SK-N-SH treated with all-trans-retinoic acid at 6 μM for 48 hours (cell line): Measurements from ENCODE around the gene ITPKB.

Source experiments
- ATAC-seq: fragments of 200-7000 bp; cut with Tn5 transposase; 3 replicates; pipeline ENCODE4 v1.9.1; 2020; ENCODE audit warnings: mild to moderate bottlenecking, moderate library complexity
- ARNTL ChIP-seq: fragments of 450-650 bp; formaldehyde crosslinking; IDR thresholded peaks from 2 replicates; pipeline ENCODE4 v1.5.0; 2020; ENCODE audit warnings: low read depth, mild to moderate bottlenecking, moderate library complexity, borderline replicate concordance
- BACH2 ChIP-seq: fragments of 250-450 bp; sonication (Bioruptor Pico); IDR thresholded peaks from 2 replicates; pipeline ENCODE4 v1.9.0; 2021; ENCODE audit warnings: mild to moderate bottlenecking, borderline replicate concordance
- CSDC2 ChIP-seq: fragments of 250-450 bp; sonication (Bioruptor Pico); IDR thresholded peaks from 2 replicates; pipeline ENCODE4 v1.5.0; 2020; ENCODE audit warnings: mild to moderate bottlenecking, moderate library complexity
- ESRRG ChIP-seq: fragments of 250-450 bp; sonication (Bioruptor Pico); IDR thresholded peaks from 2 replicates; pipeline ENCODE4 v1.6.1; 2021; ENCODE audit warnings: mild to moderate bottlenecking
- GLIS3 ChIP-seq: fragments of 250-450 bp; sonication (Bioruptor Pico); IDR thresholded peaks from 2 replicates; pipeline ENCODE4 v1.5.0; 2020; ENCODE audit warnings: mild to moderate bottlenecking, moderate library complexity
- ISL1 ChIP-seq: fragments of 250-450 bp; sonication (Bioruptor Pico); IDR thresholded peaks from 2 replicates; pipeline ENCODE4 v2.1.2; 2022; ENCODE audit warnings: mild to moderate bottlenecking, moderate library complexity
- OSR1 ChIP-seq: fragments of 250-450 bp; sonication (Bioruptor Pico); IDR thresholded peaks from 2 replicates; pipeline ENCODE4 v1.8.0; 2022; ENCODE audit warnings: moderate library complexity, mild to moderate bottlenecking, inconsistent platforms
- PPARA ChIP-seq: fragments of 250-450 bp; sonication (Bioruptor Pico); IDR thresholded peaks from 2 replicates; pipeline ENCODE4 v1.5.0; 2020; ENCODE audit warnings: mild to moderate bottlenecking, borderline replicate concordance
- SNAI2 ChIP-seq: fragments of 250-450 bp; sonication (Bioruptor Pico); IDR thresholded peaks from 2 replicates; pipeline ENCODE4 v1.5.0; 2020; ENCODE audit warnings: mild to moderate bottlenecking, moderate library complexity
- TCF4 ChIP-seq: fragments of 250-450 bp; sonication (Bioruptor Pico); IDR thresholded peaks from 2 replicates; pipeline ENCODE4 v1.8.0; 2021; ENCODE audit warnings: mild to moderate bottlenecking, moderate library complexity, borderline replicate concordance
- TOX ChIP-seq: fragments of 250-450 bp; sonication (Bioruptor Pico); IDR thresholded peaks from 2 replicates; pipeline ENCODE4 v1.8.0; 2021; ENCODE audit warnings: mild to moderate bottlenecking, moderate library complexity, borderline replicate concordance
- ZC3H10 ChIP-seq: fragments of 250-450 bp; sonication (Bioruptor Pico); IDR thresholded peaks from 2 replicates; pipeline ENCODE4 v1.5.1; 2021; ENCODE audit warnings: mild to moderate bottlenecking, moderate library complexity
- ZFP3 ChIP-seq: fragments of 250-450 bp; sonication (Bioruptor Pico); IDR thresholded peaks from 2 replicates; pipeline ENCODE4 v1.5.0; 2020; ENCODE audit warnings: mild to moderate bottlenecking, moderate library complexity
- ZNF565 ChIP-seq: fragments of 450-650 bp; formaldehyde crosslinking; conservative IDR thresholded peaks from 2 replicates; pipeline ENCODE4 v1.5.0; 2020; ENCODE audit warnings: low read depth, mild to moderate bottlenecking, moderate library complexity
- ZNF70 ChIP-seq: fragments of 450-650 bp; formaldehyde crosslinking; IDR thresholded peaks from 2 replicates; pipeline ENCODE4 v1.5.0; 2020; ENCODE audit warnings: mild to moderate bottlenecking, moderate library complexity
- ZNF8 ChIP-seq: fragments of 450-650 bp; formaldehyde crosslinking; IDR thresholded peaks from 2 replicates; pipeline ENCODE4 v1.5.0; 2020; ENCODE audit warnings: mild to moderate bottlenecking, moderate library complexity
- TF ChIP-seq, protein P1 (sequence below): fragments of 250-450 bp; sonication (Bioruptor Pico); IDR thresholded peaks from 2 replicates; pipeline ENCODE4 v1.5.1; 2020; ENCODE audit warnings: low read depth, mild to moderate bottlenecking, moderate library complexity
- TF ChIP-seq, protein P2 (sequence below): fragments of 250-450 bp; sonication (Bioruptor Pico); IDR thresholded peaks from 2 replicates; pipeline ENCODE4 v1.8.0; 2021; ENCODE audit warnings: low read depth, mild to moderate bottlenecking, moderate library complexity, borderline replicate concordance
- TF ChIP-seq, protein P3 (sequence below): fragments of 250-450 bp; sonication (Bioruptor Pico); IDR thresholded peaks from 2 replicates; pipeline ENCODE4 v1.5.0; 2020; ENCODE audit warnings: mild to moderate bottlenecking, moderate library complexity
- TF ChIP-seq, protein P4 (sequence below): fragments of 250-450 bp; sonication (Bioruptor Pico); IDR thresholded peaks from 2 replicates; pipeline ENCODE4 v1.8.0; 2020; ENCODE audit warnings: mild to moderate bottlenecking, moderate library complexity, borderline replicate concordance

ITPKB gene

DNA sequence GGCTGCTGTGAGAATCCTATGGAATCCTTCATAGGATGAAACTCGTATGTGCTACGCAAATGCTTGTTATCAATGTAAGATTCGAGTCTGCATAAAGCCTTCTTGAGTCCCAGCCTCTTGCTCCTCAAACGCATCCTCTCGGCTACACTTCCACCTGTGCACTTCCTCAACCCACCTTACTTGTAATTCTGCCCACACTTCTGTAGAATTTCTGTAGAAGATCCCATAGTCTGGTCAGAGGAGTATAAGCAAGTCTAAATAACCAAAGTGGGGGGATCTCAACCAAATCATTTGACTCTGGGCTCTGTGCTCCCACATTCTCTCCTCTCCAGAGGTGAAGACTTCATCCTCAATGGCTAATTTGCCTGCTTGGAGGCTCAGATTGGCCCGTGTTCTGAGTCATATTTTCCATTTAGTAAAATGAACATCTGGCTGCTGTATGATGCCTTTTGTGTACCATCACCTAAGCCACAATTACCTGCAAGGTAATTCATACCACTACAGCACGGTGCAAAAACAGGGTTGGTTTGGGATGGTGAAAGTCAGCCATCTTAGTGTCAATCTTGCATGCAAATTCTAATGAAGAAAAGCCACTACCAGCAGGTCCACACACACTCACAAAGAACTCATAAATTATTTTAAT, 63.2 kb downstream of the ITPKB start (continued):
- TF ChIP-seq, protein P1, sequence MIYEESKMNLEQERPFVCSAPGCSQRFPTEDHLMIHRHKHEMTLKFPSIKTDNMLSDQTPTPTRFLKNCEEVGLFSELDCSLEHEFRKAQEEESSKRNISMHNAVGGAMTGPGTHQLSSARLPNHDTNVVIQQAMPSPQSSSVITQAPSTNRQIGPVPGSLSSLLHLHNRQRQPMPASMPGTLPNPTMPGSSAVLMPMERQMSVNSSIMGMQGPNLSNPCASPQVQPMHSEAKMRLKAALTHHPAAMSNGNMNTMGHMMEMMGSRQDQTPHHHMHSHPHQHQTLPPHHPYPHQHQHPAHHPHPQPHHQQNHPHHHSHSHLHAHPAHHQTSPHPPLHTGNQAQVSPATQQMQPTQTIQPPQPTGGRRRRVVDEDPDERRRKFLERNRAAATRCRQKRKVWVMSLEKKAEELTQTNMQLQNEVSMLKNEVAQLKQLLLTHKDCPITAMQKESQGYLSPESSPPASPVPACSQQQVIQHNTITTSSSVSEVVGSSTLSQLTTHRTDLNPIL: no peak
- TF ChIP-seq, protein P2, sequence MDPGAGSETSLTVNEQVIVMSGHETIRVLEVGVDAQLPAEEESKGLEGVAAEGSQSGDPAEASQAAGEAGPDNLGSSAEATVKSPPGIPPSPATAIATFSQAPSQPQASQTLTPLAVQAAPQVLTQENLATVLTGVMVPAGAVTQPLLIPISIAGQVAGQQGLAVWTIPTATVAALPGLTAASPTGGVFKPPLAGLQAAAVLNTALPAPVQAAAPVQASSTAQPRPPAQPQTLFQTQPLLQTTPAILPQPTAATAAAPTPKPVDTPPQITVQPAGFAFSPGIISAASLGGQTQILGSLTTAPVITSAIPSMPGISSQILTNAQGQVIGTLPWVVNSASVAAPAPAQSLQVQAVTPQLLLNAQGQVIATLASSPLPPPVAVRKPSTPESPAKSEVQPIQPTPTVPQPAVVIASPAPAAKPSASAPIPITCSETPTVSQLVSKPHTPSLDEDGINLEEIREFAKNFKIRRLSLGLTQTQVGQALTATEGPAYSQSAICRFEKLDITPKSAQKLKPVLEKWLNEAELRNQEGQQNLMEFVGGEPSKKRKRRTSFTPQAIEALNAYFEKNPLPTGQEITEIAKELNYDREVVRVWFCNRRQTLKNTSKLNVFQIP: no peak
- TF ChIP-seq BACH2 (CRISPR knock-in tag): no peak
- TF ChIP-seq ZNF70 (CRISPR knock-in tag): no peak
- no peak for TF ChIP-seq CSDC2 (CRISPR knock-in tag)
- TF ChIP-seq ISL1 (CRISPR knock-in tag): no peak
- TF ChIP-seq, protein P3, sequence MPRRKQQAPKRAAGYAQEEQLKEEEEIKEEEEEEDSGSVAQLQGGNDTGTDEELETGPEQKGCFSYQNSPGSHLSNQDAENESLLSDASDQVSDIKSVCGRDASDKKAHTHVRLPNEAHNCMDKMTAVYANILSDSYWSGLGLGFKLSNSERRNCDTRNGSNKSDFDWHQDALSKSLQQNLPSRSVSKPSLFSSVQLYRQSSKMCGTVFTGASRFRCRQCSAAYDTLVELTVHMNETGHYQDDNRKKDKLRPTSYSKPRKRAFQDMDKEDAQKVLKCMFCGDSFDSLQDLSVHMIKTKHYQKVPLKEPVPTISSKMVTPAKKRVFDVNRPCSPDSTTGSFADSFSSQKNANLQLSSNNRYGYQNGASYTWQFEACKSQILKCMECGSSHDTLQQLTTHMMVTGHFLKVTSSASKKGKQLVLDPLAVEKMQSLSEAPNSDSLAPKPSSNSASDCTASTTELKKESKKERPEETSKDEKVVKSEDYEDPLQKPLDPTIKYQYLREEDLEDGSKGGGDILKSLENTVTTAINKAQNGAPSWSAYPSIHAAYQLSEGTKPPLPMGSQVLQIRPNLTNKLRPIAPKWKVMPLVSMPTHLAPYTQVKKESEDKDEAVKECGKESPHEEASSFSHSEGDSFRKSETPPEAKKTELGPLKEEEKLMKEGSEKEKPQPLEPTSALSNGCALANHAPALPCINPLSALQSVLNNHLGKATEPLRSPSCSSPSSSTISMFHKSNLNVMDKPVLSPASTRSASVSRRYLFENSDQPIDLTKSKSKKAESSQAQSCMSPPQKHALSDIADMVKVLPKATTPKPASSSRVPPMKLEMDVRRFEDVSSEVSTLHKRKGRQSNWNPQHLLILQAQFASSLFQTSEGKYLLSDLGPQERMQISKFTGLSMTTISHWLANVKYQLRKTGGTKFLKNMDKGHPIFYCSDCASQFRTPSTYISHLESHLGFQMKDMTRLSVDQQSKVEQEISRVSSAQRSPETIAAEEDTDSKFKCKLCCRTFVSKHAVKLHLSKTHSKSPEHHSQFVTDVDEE (CRISPR knock-in tag): no peak

DNA sequence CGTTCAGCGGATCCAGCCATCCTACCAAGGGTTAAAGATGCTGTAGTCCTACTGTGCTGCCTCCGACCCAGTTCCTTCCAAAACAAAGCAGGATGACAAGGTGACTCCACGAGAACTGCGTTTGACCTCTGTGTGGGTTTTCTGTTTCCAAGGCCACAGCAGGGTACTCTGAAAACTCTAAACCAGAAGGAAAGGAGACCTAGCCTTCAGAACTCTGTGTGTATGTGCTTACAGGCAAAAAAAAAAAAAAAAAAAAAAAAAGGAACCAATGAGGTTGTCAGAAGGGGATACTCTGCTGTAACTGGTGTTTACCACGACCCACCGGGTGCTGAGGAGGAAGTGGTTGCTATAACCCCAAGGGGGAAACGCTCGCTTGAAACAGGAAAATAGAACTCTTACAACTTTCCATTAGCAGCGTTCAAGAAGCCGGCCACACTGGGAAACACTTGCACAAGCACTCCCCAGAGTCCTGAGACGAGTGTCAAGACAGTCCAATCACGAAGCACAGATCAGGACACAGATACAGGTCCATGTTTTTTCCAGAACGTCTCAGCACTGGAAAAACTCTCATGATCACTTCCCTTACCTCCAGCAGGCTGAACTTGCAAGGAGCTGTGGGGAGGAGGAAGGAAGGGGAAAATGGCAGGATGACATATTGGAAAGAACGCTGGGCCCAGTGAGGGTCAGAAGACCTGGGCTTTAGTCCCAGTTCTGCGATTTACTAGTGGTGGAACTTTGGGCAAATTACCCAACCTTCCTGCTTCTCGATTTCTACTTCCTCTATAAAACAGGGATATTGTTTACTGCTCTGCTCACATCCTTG, 64.0 kb downstream of the ITPKB start:
- no peak for ATAC-seq
- no peak for TF ChIP-seq ZNF70 (CRISPR knock-in tag)
- TF ChIP-seq, protein P2: no peak
- no peak for TF ChIP-seq ARNTL
- no peak for TF ChIP-seq OSR1 (CRISPR knock-in tag)
- TF ChIP-seq ZC3H10 (CRISPR knock-in tag): no peak
- no peak for TF ChIP-seq PPARA (CRISPR knock-in tag)
- no peak for TF ChIP-seq GLIS3 (CRISPR knock-in tag)

DNA sequence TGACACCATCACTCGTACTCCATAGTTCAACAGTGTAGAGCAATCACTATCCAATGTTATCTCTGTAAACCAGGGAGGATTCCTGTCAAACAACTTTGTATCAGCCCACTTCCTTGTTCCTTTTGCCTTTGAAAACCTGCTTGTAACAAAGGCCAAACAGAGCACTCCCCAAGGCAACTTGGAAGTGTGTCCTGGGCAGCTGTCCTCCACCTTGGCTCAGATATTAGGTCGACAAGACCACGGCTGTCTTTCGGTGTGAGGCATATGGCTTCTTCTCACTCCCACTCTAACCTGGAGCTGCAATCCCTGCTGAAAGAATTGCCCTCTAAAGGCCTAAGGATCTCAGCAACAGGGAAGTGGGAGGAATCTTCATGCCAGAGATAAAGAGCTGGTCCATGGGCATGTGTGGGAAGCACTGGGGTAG, 66.7 kb downstream of the ITPKB start:
- ATAC-seq: no peak
- TF ChIP-seq, protein P2: no peak
- TF ChIP-seq, protein P3 (CRISPR knock-in tag): no peak
- no peak for TF ChIP-seq ESRRG (CRISPR knock-in tag)
- TF ChIP-seq TCF4 (CRISPR knock-in tag): no peak
- no peak for TF ChIP-seq ZC3H10 (CRISPR knock-in tag)
- no peak for TF ChIP-seq PPARA (CRISPR knock-in tag)
- no peak for TF ChIP-seq OSR1 (CRISPR knock-in tag)
- no peak for TF ChIP-seq ARNTL
- TF ChIP-seq ZNF8: no peak
- no peak for TF ChIP-seq ZNF565 (CRISPR knock-in tag)
- TF ChIP-seq ISL1 (CRISPR knock-in tag): no peak
- no peak for TF ChIP-seq ZFP3 (CRISPR knock-in tag)
- TF ChIP-seq TOX (CRISPR knock-in tag): no peak
- TF ChIP-seq CSDC2 (CRISPR knock-in tag): no peak
- no peak for TF ChIP-seq BACH2 (CRISPR knock-in tag)
- TF ChIP-seq, protein P4, sequence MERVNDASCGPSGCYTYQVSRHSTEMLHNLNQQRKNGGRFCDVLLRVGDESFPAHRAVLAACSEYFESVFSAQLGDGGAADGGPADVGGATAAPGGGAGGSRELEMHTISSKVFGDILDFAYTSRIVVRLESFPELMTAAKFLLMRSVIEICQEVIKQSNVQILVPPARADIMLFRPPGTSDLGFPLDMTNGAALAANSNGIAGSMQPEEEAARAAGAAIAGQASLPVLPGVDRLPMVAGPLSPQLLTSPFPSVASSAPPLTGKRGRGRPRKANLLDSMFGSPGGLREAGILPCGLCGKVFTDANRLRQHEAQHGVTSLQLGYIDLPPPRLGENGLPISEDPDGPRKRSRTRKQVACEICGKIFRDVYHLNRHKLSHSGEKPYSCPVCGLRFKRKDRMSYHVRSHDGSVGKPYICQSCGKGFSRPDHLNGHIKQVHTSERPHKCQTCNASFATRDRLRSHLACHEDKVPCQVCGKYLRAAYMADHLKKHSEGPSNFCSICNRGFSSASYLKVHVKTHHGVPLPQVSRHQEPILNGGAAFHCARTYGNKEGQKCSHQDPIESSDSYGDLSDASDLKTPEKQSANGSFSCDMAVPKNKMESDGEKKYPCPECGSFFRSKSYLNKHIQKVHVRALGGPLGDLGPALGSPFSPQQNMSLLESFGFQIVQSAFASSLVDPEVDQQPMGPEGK (CRISPR knock-in tag): no peak
- TF ChIP-seq SNAI2 (CRISPR knock-in tag): no peak
- no peak for TF ChIP-seq GLIS3 (CRISPR knock-in tag)
